H1 (cell line): Measurements from ENCODE around the gene GMEB2. TPM values are rescaled to one million over a fixed set of nuclear protein-coding genes. Genes with fewer than 3 reads are reported as not detected.

Experiments used
- CHD1 ChIP-seq: IDR thresholded peaks from 2 replicates; pipeline ENCODE4 v1.6.1; 2012; ENCODE audit warnings: low read depth, low read length, improper control_type of control experiment
- KDM1A ChIP-seq: fragments of 200-600, 300-600 bp; sonication (generic); IDR thresholded peaks from 2 replicates; pipeline ENCODE4 v1.7.1; 2016; ENCODE audit warnings: mild to moderate bottlenecking, low read length, borderline replicate concordance
- KDM4A ChIP-seq: IDR thresholded peaks from one replicate; pipeline ENCODE4 v1.7.1; 2012; ENCODE audit warnings: low read depth, mild to moderate bottlenecking, moderate library complexity, low read length, inconsistent platforms; ENCODE audit not compliant: severe bottlenecking
- MAFK ChIP-seq: IDR thresholded peaks from 2 replicates; pipeline ENCODE4 v1.6.1; 2012; ENCODE audit warnings: low read depth, mild to moderate bottlenecking, improper control_type of control experiment, low read length
- POU5F1 ChIP-seq: IDR thresholded peaks from 2 replicates; pipeline ENCODE4 v1.6.1; 2011; ENCODE audit warnings: low read depth, mild to moderate bottlenecking, low read length, moderate library complexity
- SAP30 ChIP-seq: fragments of 300-600 bp; sonication (generic); IDR thresholded peaks from 2 replicates; pipeline ENCODE4 v1.7.1; 2012; ENCODE audit warnings: low read length, moderate library complexity, mild to moderate bottlenecking, inconsistent platforms; ENCODE audit not compliant: insufficient read depth, insufficient replicate concordance
- SIX5 ChIP-seq: IDR thresholded peaks from 2 replicates; pipeline ENCODE4 v1.6.1; 2011; ENCODE audit warnings: mild to moderate bottlenecking, low read depth, low read length
- SP2 ChIP-seq: IDR thresholded peaks from 2 replicates; pipeline ENCODE4 v1.6.1; 2012; ENCODE audit warnings: mild to moderate bottlenecking, low read length, inconsistent platforms
- TAF7 ChIP-seq: optimal IDR thresholded peaks from 2 replicates; pipeline ENCODE3; 2011; ENCODE audit warnings: low read depth, mild to moderate bottlenecking, inconsistent platforms, low read length, moderate library complexity, borderline replicate concordance
- USF2 ChIP-seq: IDR thresholded peaks from 2 replicates; pipeline ENCODE4 v1.6.1; 2011; ENCODE audit warnings: low read length, improper control_type of control experiment
- polyA plus RNA-seq, 7 experiments: library from polyadenylated mRNA; depleted of rRNA in 3 of 7; stranded (reverse) in 5 of 7; unstranded in 2 of 7; fragments of >200 nt in 5 of 7; fragments of 200-250 nt in 2 of 7; gene quantifications; 1 replicate in 5 of 7; 2 replicates in 1 of 7; 4 replicates in 1 of 7; pipeline versions ENCODE4 v1.2.1 to v1.2.3, GENCODE V29; 2011 to 2013; ENCODE audit warnings: missing spikeins in 2 of 7, mixed read lengths in 2 of 7
- total RNA-seq: library from RNA; stranded (reverse); fragmentation: NEBNext Ultra II Directional; extraction: Animal tissue kit (Norgen Biotek cat#: 25700); gene quantifications from 2 replicates; pipeline ENCODE4 v1.2.1, GENCODE V29; 2021
- TF ChIP-seq, protein P1 (sequence below): fragments of 300-600 bp; sonication (generic); IDR thresholded peaks from 2 replicates; pipeline ENCODE4 v1.7.1; 2012; ENCODE audit warnings: low read length, moderate library complexity, mild to moderate bottlenecking, inconsistent platforms; ENCODE audit not compliant: insufficient replicate concordance

Gene GMEB2
- total and polyA plus RNA-seq, 2 of the 8 experiments (the other 6 are each of a cell fraction or from before 2014, with no cell fraction given) = 12.9 to 14.2 TPM

DNA sequence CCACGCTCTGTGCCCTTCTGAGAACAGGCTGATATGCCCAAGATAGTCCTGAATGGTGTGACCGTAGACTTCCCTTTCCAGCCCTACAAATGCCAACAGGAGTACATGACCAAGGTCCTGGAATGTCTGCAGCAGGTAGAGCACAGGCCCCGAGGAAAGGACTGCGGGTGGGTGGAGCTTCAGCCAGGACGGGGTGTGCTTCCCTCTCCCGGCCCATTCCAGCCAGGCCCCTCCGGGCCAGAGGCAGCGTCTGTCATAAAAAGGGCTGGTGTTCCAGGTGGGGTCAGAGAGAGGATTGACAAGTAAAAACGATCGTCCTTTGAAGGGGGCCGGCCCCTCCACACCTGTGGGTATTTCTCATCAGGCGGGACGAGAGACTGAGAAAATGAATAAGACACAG is 32.5 kb upstream of the GMEB2 start (continued):
- TF ChIP-seq, protein P1, sequence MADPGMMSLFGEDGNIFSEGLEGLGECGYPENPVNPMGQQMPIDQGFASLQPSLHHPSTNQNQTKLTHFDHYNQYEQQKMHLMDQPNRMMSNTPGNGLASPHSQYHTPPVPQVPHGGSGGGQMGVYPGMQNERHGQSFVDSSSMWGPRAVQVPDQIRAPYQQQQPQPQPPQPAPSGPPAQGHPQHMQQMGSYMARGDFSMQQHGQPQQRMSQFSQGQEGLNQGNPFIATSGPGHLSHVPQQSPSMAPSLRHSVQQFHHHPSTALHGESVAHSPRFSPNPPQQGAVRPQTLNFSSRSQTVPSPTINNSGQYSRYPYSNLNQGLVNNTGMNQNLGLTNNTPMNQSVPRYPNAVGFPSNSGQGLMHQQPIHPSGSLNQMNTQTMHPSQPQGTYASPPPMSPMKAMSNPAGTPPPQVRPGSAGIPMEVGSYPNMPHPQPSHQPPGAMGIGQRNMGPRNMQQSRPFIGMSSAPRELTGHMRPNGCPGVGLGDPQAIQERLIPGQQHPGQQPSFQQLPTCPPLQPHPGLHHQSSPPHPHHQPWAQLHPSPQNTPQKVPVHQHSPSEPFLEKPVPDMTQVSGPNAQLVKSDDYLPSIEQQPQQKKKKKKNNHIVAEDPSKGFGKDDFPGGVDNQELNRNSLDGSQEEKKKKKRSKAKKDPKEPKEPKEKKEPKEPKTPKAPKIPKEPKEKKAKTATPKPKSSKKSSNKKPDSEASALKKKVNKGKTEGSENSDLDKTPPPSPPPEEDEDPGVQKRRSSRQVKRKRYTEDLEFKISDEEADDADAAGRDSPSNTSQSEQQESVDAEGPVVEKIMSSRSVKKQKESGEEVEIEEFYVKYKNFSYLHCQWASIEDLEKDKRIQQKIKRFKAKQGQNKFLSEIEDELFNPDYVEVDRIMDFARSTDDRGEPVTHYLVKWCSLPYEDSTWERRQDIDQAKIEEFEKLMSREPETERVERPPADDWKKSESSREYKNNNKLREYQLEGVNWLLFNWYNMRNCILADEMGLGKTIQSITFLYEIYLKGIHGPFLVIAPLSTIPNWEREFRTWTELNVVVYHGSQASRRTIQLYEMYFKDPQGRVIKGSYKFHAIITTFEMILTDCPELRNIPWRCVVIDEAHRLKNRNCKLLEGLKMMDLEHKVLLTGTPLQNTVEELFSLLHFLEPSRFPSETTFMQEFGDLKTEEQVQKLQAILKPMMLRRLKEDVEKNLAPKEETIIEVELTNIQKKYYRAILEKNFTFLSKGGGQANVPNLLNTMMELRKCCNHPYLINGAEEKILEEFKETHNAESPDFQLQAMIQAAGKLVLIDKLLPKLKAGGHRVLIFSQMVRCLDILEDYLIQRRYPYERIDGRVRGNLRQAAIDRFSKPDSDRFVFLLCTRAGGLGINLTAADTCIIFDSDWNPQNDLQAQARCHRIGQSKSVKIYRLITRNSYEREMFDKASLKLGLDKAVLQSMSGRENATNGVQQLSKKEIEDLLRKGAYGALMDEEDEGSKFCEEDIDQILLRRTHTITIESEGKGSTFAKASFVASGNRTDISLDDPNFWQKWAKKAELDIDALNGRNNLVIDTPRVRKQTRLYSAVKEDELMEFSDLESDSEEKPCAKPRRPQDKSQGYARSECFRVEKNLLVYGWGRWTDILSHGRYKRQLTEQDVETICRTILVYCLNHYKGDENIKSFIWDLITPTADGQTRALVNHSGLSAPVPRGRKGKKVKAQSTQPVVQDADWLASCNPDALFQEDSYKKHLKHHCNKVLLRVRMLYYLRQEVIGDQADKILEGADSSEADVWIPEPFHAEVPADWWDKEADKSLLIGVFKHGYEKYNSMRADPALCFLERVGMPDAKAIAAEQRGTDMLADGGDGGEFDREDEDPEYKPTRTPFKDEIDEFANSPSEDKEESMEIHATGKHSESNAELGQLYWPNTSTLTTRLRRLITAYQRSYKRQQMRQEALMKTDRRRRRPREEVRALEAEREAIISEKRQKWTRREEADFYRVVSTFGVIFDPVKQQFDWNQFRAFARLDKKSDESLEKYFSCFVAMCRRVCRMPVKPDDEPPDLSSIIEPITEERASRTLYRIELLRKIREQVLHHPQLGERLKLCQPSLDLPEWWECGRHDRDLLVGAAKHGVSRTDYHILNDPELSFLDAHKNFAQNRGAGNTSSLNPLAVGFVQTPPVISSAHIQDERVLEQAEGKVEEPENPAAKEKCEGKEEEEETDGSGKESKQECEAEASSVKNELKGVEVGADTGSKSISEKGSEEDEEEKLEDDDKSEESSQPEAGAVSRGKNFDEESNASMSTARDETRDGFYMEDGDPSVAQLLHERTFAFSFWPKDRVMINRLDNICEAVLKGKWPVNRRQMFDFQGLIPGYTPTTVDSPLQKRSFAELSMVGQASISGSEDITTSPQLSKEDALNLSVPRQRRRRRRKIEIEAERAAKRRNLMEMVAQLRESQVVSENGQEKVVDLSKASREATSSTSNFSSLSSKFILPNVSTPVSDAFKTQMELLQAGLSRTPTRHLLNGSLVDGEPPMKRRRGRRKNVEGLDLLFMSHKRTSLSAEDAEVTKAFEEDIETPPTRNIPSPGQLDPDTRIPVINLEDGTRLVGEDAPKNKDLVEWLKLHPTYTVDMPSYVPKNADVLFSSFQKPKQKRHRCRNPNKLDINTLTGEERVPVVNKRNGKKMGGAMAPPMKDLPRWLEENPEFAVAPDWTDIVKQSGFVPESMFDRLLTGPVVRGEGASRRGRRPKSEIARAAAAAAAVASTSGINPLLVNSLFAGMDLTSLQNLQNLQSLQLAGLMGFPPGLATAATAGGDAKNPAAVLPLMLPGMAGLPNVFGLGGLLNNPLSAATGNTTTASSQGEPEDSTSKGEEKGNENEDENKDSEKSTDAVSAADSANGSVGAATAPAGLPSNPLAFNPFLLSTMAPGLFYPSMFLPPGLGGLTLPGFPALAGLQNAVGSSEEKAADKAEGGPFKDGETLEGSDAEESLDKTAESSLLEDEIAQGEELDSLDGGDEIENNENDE = no peak
- TF ChIP-seq MAFK (no peak), KDM4A (no peak), SAP30 (no peak), POU5F1 (no peak), TAF7 (no peak), SP2 (no peak), CHD1 (no peak), SIX5 (no peak), KDM1A (no peak), USF2 (no peak)
